OCI-LY1 (cell line): ENCODE results near the gene USP43.

ENCODE experiments used
- H2AFZ ChIP-seq: fragments of 200-600 bp; sonication (generic), shearing (Covaris generic); 2 replicates; pipeline ENCODE4 v1.6.0; 2014; ENCODE audit warnings: antibody characterized with exemption, mild to moderate bottlenecking, low read length
- H3F3A ChIP-seq: fragments of 200-600 bp; sonication (generic), shearing (Covaris generic); 2 replicates; pipeline ENCODE4 v1.6.0; 2014; ENCODE audit warnings: mild to moderate bottlenecking, antibody characterized with exemption, low read length, moderate library complexity; ENCODE audit not compliant: insufficient read depth
- H3K27ac ChIP-seq: fragments of 200-600 bp; sonication (generic); 2 replicates; pipeline ENCODE4 v1.5.1; 2014; ENCODE audit warnings: low read length, mixed run types, mild to moderate bottlenecking, low read depth; ENCODE audit not compliant: poor library complexity, severe bottlenecking
- H3K27me3 ChIP-seq: fragments of 200-600 bp; sonication (generic); 2 replicates; pipeline ENCODE4 v1.6.0; 2014; ENCODE audit warnings: antibody characterized with exemption, mild to moderate bottlenecking, low read length, moderate library complexity; ENCODE audit not compliant: insufficient read depth
- H3K36me3 ChIP-seq: fragments of 200-600 bp; sonication (generic); 2 replicates; pipeline ENCODE4 v1.6.1; 2014; ENCODE audit warnings: mild to moderate bottlenecking, antibody characterized with exemption, low read length, moderate library complexity, mixed read lengths; ENCODE audit not compliant: insufficient read depth
- H3K4me1 ChIP-seq: fragments of 200-600 bp; sonication (generic); 2 replicates; pipeline ENCODE4 v1.5.1; 2014; ENCODE audit warnings: mild to moderate bottlenecking, low read length, moderate library complexity; ENCODE audit not compliant: insufficient read depth, severe bottlenecking
- H3K4me2 ChIP-seq: fragments of 200-600 bp; sonication (generic), shearing (Covaris generic); 2 replicates; pipeline ENCODE4 v1.6.1; 2014; ENCODE audit warnings: low read length
- H3K4me3 ChIP-seq: fragments of 200-600 bp; sonication (generic); 2 replicates; pipeline ENCODE4 v1.5.1; 2014; ENCODE audit warnings: low read length, low read depth, mild to moderate bottlenecking, mixed read lengths; ENCODE audit not compliant: poor library complexity, severe bottlenecking
- H3K79me2 ChIP-seq: fragments of 200-600 bp; shearing (Covaris generic); 2 replicates; pipeline ENCODE4 v1.6.1; 2016; ENCODE audit warnings: mixed run types, low read length, mixed read lengths; ENCODE audit not compliant: insufficient read depth
- H3K9ac ChIP-seq: fragments of 200-600 bp; sonication (generic), shearing (Covaris generic); 2 replicates; pipeline ENCODE4 v1.6.1; 2014; ENCODE audit warnings: mild to moderate bottlenecking, low read length, mixed read lengths
- H3K9me2 ChIP-seq: fragments of 200-600 bp; sonication (generic), shearing (Covaris generic); 2 replicates; pipeline ENCODE4 v1.6.1; 2014; ENCODE audit warnings: low read depth, mild to moderate bottlenecking, low read length, mixed read lengths
- H3K9me3 ChIP-seq: fragments of 200-600 bp; shearing (Covaris generic); 2 replicates; pipeline ENCODE4 v1.6.1; 2014; ENCODE audit warnings: low read length, mixed read lengths
- H4K20me1 ChIP-seq: fragments of 200-600 bp; sonication (generic), shearing (Covaris generic); 2 replicates; pipeline ENCODE4 v1.6.0; 2016; ENCODE audit warnings: mild to moderate bottlenecking, low read length; ENCODE audit not compliant: insufficient read depth
- EZH2 ChIP-seq: fragments of 200-600 bp; sonication (generic), shearing (Covaris generic); IDR thresholded peaks from 2 replicates; pipeline ENCODE4 v1.8.0; 2017; ENCODE audit warnings: borderline replicate concordance, mixed run types, mild to moderate bottlenecking, antibody characterized with exemption, low read length, moderate library complexity, mixed read lengths
- TF ChIP-seq, protein P1 (sequence below): fragments of 200-600 bp; sonication (generic), shearing (Covaris generic); IDR thresholded peaks from 2 replicates; pipeline ENCODE4 v1.5.1; 2017; ENCODE audit warnings: mild to moderate bottlenecking, antibody characterized with exemption, low read length, moderate library complexity, mixed read lengths

The USP43 gene

DNA sequence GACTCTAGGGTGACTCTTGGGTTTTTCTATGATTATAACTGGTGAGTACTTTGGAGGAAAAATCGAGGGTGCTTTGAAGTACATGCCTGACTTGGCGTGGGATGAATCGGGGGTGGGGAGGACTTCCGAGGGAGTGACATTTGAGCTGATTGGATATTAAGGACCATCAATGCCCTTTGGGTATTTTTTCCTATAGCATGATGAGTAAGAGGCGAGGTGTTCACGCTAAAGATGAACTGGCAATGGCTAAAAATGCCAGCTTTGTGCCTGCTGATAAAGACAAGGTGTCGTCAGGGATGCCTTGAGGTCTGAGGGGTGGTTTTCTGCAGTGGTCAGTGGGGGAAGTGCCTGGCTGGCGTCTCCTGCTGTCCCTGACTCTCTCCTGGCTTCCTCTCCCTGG lies 25.3 kb downstream of the USP43 start:
- no peaks in the 10 kb centered on the region for H3K4me1 ChIP-seq
- no peaks in the 10 kb centered on the region for H4K20me1 ChIP-seq
- no peak for TF ChIP-seq EZH2
- TF ChIP-seq, protein P1, sequence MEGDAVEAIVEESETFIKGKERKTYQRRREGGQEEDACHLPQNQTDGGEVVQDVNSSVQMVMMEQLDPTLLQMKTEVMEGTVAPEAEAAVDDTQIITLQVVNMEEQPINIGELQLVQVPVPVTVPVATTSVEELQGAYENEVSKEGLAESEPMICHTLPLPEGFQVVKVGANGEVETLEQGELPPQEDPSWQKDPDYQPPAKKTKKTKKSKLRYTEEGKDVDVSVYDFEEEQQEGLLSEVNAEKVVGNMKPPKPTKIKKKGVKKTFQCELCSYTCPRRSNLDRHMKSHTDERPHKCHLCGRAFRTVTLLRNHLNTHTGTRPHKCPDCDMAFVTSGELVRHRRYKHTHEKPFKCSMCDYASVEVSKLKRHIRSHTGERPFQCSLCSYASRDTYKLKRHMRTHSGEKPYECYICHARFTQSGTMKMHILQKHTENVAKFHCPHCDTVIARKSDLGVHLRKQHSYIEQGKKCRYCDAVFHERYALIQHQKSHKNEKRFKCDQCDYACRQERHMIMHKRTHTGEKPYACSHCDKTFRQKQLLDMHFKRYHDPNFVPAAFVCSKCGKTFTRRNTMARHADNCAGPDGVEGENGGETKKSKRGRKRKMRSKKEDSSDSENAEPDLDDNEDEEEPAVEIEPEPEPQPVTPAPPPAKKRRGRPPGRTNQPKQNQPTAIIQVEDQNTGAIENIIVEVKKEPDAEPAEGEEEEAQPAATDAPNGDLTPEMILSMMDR: no peak
- no peaks in the 10 kb centered on the region for H3K9me3 ChIP-seq
- no peaks in the 10 kb centered on the region for H3F3A ChIP-seq
- H3K4me2 ChIP-seq: no peak overlapping the region
- no peak overlapping the region for H2AFZ ChIP-seq
- no peak overlapping the region for H3K27ac ChIP-seq
- no peaks in the 10 kb centered on the region for H3K79me2 ChIP-seq
- no peaks in the 10 kb centered on the region for H3K9me2 ChIP-seq
- H3K4me3 ChIP-seq: no peak overlapping the region
- no peaks in the 10 kb centered on the region for H3K36me3 ChIP-seq
- H3K9ac ChIP-seq: no peak overlapping the region
- no peaks in the 10 kb centered on the region for H3K27me3 ChIP-seq

DNA sequence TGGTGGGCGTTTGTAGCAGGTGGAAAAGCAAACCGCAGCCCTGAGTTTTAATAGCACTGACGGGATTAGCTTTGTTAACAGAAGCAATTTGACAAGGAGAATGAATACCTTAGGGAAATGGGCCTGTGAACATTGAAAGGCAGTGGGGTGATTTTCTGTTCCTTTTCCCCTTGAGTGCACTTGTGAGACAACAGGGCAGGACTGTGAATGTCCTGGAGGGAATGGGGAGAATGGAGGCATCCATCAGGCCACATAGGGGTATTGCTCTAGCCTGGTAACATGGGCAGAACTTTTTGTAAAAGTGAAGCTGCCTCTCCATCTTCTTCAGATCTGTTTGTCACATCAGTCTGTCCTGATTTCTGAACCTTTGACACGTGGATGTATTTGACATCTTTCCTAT lies 26.2 kb downstream of the USP43 start:
- no peaks in the 10 kb centered on the region for H3K4me1 ChIP-seq
- TF ChIP-seq EZH2: no peak
- TF ChIP-seq, protein P1: no peak
- H3K27me3 ChIP-seq: no peaks in the 10 kb centered on the region
- no peaks in the 10 kb centered on the region for H3F3A ChIP-seq
- H3K27ac ChIP-seq: no peak overlapping the region
- H3K36me3 ChIP-seq: no peaks in the 10 kb centered on the region
- H3K9me3 ChIP-seq: no peaks in the 10 kb centered on the region
- H4K20me1 ChIP-seq: no peaks in the 10 kb centered on the region
- no peak overlapping the region for H3K4me3 ChIP-seq
- H3K9ac ChIP-seq: no peak overlapping the region
- H2AFZ ChIP-seq: no peak overlapping the region
- no peaks in the 10 kb centered on the region for H3K79me2 ChIP-seq
- H3K4me2 ChIP-seq: no peak overlapping the region
- no peaks in the 10 kb centered on the region for H3K9me2 ChIP-seq

DNA sequence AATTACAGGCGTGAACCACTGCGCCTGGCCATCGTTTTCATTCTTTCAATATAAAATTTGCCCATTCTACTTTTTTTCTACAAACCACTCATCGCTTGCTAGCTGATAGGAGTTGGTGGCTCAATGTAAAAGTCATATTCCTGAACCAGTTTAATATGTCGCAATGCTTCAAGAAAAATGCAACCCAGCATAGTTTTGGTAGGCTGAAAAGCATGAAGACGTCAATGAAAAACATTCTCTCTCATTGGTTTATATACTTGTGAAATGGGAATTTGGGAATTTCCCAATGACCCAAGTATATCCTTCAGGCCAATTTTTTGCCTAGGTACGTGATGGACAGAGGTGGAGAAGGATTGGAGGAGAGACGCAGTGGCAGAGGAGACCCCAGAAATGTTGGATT lies 26.9 kb downstream of the USP43 start:
- no peak overlapping the region for H3K27ac ChIP-seq
- TF ChIP-seq, protein P1: no peak
- no peak for TF ChIP-seq EZH2
- H3K9ac ChIP-seq: no peak overlapping the region
- no peaks in the 10 kb centered on the region for H3K27me3 ChIP-seq
- no peak overlapping the region for H2AFZ ChIP-seq
- no peaks in the 10 kb centered on the region for H3K9me2 ChIP-seq
- H3K36me3 ChIP-seq: no peaks in the 10 kb centered on the region
- H3K4me1 ChIP-seq: no peaks in the 10 kb centered on the region
- no peak overlapping the region for H3K4me3 ChIP-seq
- no peak overlapping the region for H3K4me2 ChIP-seq
- no peaks in the 10 kb centered on the region for H3F3A ChIP-seq
- no peaks in the 10 kb centered on the region for H3K79me2 ChIP-seq
- no peaks in the 10 kb centered on the region for H3K9me3 ChIP-seq
- no peaks in the 10 kb centered on the region for H4K20me1 ChIP-seq
